Smooth muscle cell (in vitro differentiated cells): ENCODE results near the gene ATG2B. TPM values are rescaled to one million over a fixed set of nuclear protein-coding genes. Genes with fewer than 3 reads are reported as not detected.

Source experiments
- DNase-seq: peaks from one replicate; lab custom pipeline; 2025; ENCODE audit not compliant: unreplicated experiment; lab: John Stamatoyannopoulos, UW
- H2AFZ ChIP-seq: fragments of 200-600 bp; sonication (generic); 2 replicates; pipeline ENCODE4 v1.6.0; 2016; ENCODE audit warnings: antibody characterized with exemption, low read depth, mild to moderate bottlenecking
- H3F3A ChIP-seq: fragments of 200-600 bp; sonication (generic); 2 replicates; pipeline ENCODE4 v1.6.0; 2017; ENCODE audit warnings: antibody characterized with exemption, low read depth
- H3K27ac ChIP-seq: fragments of 200-600 bp; sonication (generic); 2 replicates; pipeline ENCODE4 v1.5.1; 2016; ENCODE audit warnings: low read depth, mild to moderate bottlenecking
- H3K27me3 ChIP-seq: fragments of 200-600 bp; sonication (generic); 2 replicates; pipeline ENCODE4 v1.6.1; 2016; ENCODE audit warnings: low read depth, mild to moderate bottlenecking
- H3K36me3 ChIP-seq: fragments of 200-600 bp; sonication (generic); 2 replicates; pipeline ENCODE4 v1.5.1; 2016; ENCODE audit warnings: low read depth
- H3K4me1 ChIP-seq: fragments of 200-600 bp; sonication (generic); 2 replicates; pipeline ENCODE4 v1.5.1; 2016; ENCODE audit warnings: low read depth
- H3K4me2 ChIP-seq: fragments of 200-600 bp; sonication (generic); 2 replicates; pipeline ENCODE4 v1.6.0; 2016; ENCODE audit warnings: mild to moderate bottlenecking
- H3K4me3 ChIP-seq: fragments of 200-600 bp; sonication (generic); 2 replicates; pipeline ENCODE4 v1.5.1; 2016; ENCODE audit warnings: mild to moderate bottlenecking
- H3K79me2 ChIP-seq: fragments of 200-600 bp; sonication (generic); 2 replicates; pipeline ENCODE4 v1.6.0; 2016; ENCODE audit warnings: low read depth, mild to moderate bottlenecking
- H3K9ac ChIP-seq: fragments of 200-600 bp; sonication (generic); 2 replicates; pipeline ENCODE4 v1.6.0; 2016; ENCODE audit warnings: low read depth
- H3K9me3 ChIP-seq: fragments of 200-600 bp; sonication (generic); replicated peaks from 2 replicates; pipeline ENCODE4 v1.5.1; 2016; ENCODE audit warnings: low read depth
- H4K20me1 ChIP-seq: fragments of 200-600 bp; sonication (generic); 2 replicates; pipeline ENCODE4 v1.6.0; 2016; ENCODE audit warnings: low read depth
- CTCF ChIP-seq: fragments of 200-600 bp; sonication (generic); IDR thresholded peaks from 2 replicates; pipeline ENCODE4 v1.5.1; 2017; ENCODE audit warnings: borderline replicate concordance, mild to moderate bottlenecking, antibody characterized with exemption; ENCODE audit not compliant: insufficient read depth, poor library complexity, severe bottlenecking
- WGBS: methylation state at CpG from one replicate; pipeline ENCODE4 v1.1.7; 2016; ENCODE audit warnings: low lambda C conversion rate; 5-methylcytosine and 5-hydroxymethylcytosine counted together
- polyA plus RNA-seq: library from polyadenylated mRNA; unstranded; fragments of >200 nt; fragmentation: Nextera tagmentation; extraction: Ambion mirVana; gene quantifications from 2 replicates; pipeline ENCODE4 v1.2.1, GENCODE V29; 2016
- total RNA-seq: library from RNA; depleted of rRNA; stranded (reverse); fragments of >200 nt; gene quantifications from 2 replicates; pipeline ENCODE4 v1.2.3, GENCODE V29; 2014

The ATG2B gene
- total and polyA plus RNA-seq, 2 experiments from 2014 or later = 1.9 to 21.5 TPM

- Histone ChIP-seq H4K20me1 (no peaks in the 10 kb centered on the region), H3K79me2 (no peaks in the 10 kb centered on the region), H3K9ac (peak overlapping the region; percentile 67), H3K4me3 (no peak overlapping the region), H3K9me3 (no peaks in the 10 kb centered on the region), H3K4me2 (peak overlapping the region; percentile 76), H3K4me1 (peaks cover 11% of the 10 kb centered on the region), H3F3A (peaks cover 38% of the 10 kb centered on the region), H3K27ac (peak overlapping the region; percentile 96), H2AFZ (no peak overlapping the region), H3K36me3 (no peaks in the 10 kb centered on the region), H3K27me3 (no peaks in the 10 kb centered on the region)
- DNase-seq = no peak
- 23% methylated on average over 6 of the region's 6 CpGs for WGBS
- TF ChIP-seq CTCF = no peak
These were observed 88.6 kb downstream of the ATG2B start for GRCh38 chr14:96274543-96274942.

- no peak for TF ChIP-seq CTCF
- Histone ChIP-seq H2AFZ (no peak overlapping the region), H3K27me3 (no peaks in the 10 kb centered on the region), H3K36me3 (no peaks in the 10 kb centered on the region), H3K9me3 (no peaks in the 10 kb centered on the region), H3K79me2 (no peaks in the 10 kb centered on the region), H3K9ac (peak overlapping the region; percentile 5), H3K4me2 (peak overlapping the region; percentile 76), H3K27ac (peak overlapping the region; percentile 96), H3F3A (peaks cover 41% of the 10 kb centered on the region), H3K4me3 (no peak overlapping the region), H4K20me1 (no peaks in the 10 kb centered on the region), H3K4me1 (peaks cover 11% of the 10 kb centered on the region)
- WGBS = 28% methylated on average over 5 of the region's 5 CpGs
- DNase-seq = no peak
These were observed 89.0 kb downstream of the ATG2B start for GRCh38 chr14:96274122-96274521.

- Histone ChIP-seq H3K4me2 (peak overlapping the region; percentile 76), H3K4me1 (peaks cover 12% of the 10 kb centered on the region), H4K20me1 (no peaks in the 10 kb centered on the region), H3K27ac (peak overlapping the region; percentile 96), H3K9me3 (no peaks in the 10 kb centered on the region), H3K4me3 (no peak overlapping the region), H3K9ac (peak overlapping the region; percentile 5), H3K36me3 (no peaks in the 10 kb centered on the region), H3F3A (peaks cover 42% of the 10 kb centered on the region), H3K27me3 (no peaks in the 10 kb centered on the region), H2AFZ (no peak overlapping the region), H3K79me2 (no peaks in the 10 kb centered on the region)
- no peak for TF ChIP-seq CTCF
- 84% methylated on average over 5 of the region's 5 CpGs for WGBS
- DNase-seq = no peak
These were observed 89.5 kb downstream of the ATG2B start for GRCh38 chr14:96273629-96274028.

- peak overlapping the region; percentile 96 for H3K27ac ChIP-seq
- 11% methylated on average over 3 of the region's 3 CpGs for WGBS
- TF ChIP-seq CTCF = no peak
These were observed 90.2 kb downstream of the ATG2B start for GRCh38 chr14:96272777-96273473.

More at GRCh38 chr14:96272777-96273473, 90.2 kb downstream of the ATG2B start:
- Histone ChIP-seq H3F3A (peaks cover 50% of the 10 kb centered on the region), H3K4me2 (no peak overlapping the region), H2AFZ (no peak overlapping the region), H3K9ac (no peak overlapping the region), H3K4me3 (no peak overlapping the region), H3K36me3 (no peaks in the 10 kb centered on the region), H3K27me3 (no peaks in the 10 kb centered on the region), H4K20me1 (no peaks in the 10 kb centered on the region), H3K79me2 (no peaks in the 10 kb centered on the region), H3K9me3 (no peaks in the 10 kb centered on the region), H3K4me1 (peaks cover 19% of the 10 kb centered on the region)
- DNase-seq = no peak
